ENCODE results near the gene ABI2. TPM values are rescaled to one million over a fixed set of nuclear protein-coding genes. Genes with fewer than 3 reads are reported as not detected.

ABI2 gene
- total RNA-seq, 1 experiment from 2014 or later = 141 TPM

DNA sequence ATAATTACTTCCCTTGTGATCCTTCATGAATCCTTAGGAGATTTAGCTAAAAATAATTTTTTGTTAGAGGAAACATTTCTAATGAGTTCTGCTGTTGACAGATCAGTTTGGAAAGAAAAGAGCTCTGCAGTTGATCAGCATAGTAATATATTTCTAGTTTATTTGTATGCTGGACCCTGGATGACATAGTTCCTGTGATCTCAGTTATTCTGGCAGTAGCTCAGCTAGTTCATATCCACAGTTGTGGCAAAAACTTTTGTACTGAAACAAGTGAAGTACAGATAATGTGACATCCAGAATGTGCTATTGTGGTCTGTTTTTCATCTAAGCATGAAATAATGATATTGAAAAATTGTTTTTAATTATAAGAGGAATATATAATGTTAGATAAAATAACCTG is 33.7 kb downstream of the ABI2 start:
- Histone ChIP-seq H4K5ac (ENCODE audit: insufficient read length, low read depth, low read length) (no peak overlapping the region), H2AK5ac (ENCODE audit: insufficient read length, low read length) (no peak overlapping the region), H3K23me2 (ENCODE audit: insufficient read length, low read depth, low read length, poor library complexity, severe bottlenecking) (no peaks in the 10 kb centered on the region), H3K27me3 (ENCODE audit: insufficient read depth, low read length) (no peaks in the 10 kb centered on the region), H3K79me2 (ENCODE audit: insufficient read depth, low read length) (peaks cover 9% of the 10 kb centered on the region; the same call in 1 of the 2 replicates), H3K79me1 (ENCODE audit: insufficient read depth, low read depth, low read length, poor library complexity, severe bottlenecking) (peaks cover 4% of the 10 kb centered on the region), H4K8ac (replicated peaks; ENCODE audit: insufficient read length, low read depth, low read length) (no peak overlapping the region), H2BK20ac (ENCODE audit: low read depth, low read length, poor library complexity, severe bottlenecking) (no peak overlapping the region), H2BK15ac (ENCODE audit: low read depth, low read length) (no peak overlapping the region), H3K4me1 (ENCODE audit: insufficient read depth, low read length) (no peaks in the 10 kb centered on the region), H2AFZ (ENCODE audit: low read length) (no peak overlapping the region), H3K4me2 (ENCODE audit: insufficient read depth, insufficient read length, low read length) (no peak overlapping the region), H2BK12ac (ENCODE audit: insufficient read length, low read depth, low read length) (no peak overlapping the region), H4K91ac (ENCODE audit: insufficient read length, low read depth, low read length) (no peak overlapping the region), H3K56ac (ENCODE audit: insufficient read length, low read depth, low read length) (no peak overlapping the region), H3K23ac (ENCODE audit: insufficient read length, low read depth, low read length) (no peak overlapping the region), H3K9me3 (ENCODE audit: control insufficient read depth, low read depth, low read length) (no peaks in the 10 kb centered on the region), H3K14ac (ENCODE audit: insufficient read depth, low read length) (no peak overlapping the region), H2BK5ac (ENCODE audit: insufficient read length, low read length) (no peak overlapping the region), H3T11ph (ENCODE audit: low read length) (no peak overlapping the region), H3K9ac (ENCODE audit: extremely low read depth, insufficient read length, low read length) (no peak overlapping the region), H3K4ac (ENCODE audit: low read depth, low read length) (no peak overlapping the region), H4K20me1 (ENCODE audit: control insufficient read depth, insufficient read depth, insufficient read length) (no peaks in the 10 kb centered on the region), H3K27ac (ENCODE audit: insufficient read length, low read depth, low read length) (no peak overlapping the region), H3K18ac (ENCODE audit: insufficient read length, low read depth, low read length) (no peak overlapping the region), H2BK120ac (ENCODE audit: low read depth, low read length, poor library complexity, severe bottlenecking) (no peak overlapping the region)
- Mint-ChIP-seq H3K27ac (no peak overlapping the region), H3K27me3 (ENCODE audit: low read depth) (no peaks in the 10 kb centered on the region), H3K36me3 (ENCODE audit: insufficient read depth in 1 of 3, low read depth in 3 of 3) (peaks cover 22 to 23% (median 23%) of the 10 kb centered on the region in 3 experiments), H3K4me1 (peaks cover 8 to 14% of the 10 kb centered on the region in 2 experiments; a peak in 3 of 4 replicates), H3K9me3 (peaks cover 0 to 11% of the 10 kb centered on the region in 2 experiments; a peak in 3 of 5 replicates), H3K4me3 (no peak overlapping the region)
- no peak for TF ChIP-seq CTCF (conservative IDR thresholded peaks at IDR 0.05)
- no peak for DNase-seq
